ENCODE data around the gene AZIN2.

- TF ChIP-seq, protein P1, sequence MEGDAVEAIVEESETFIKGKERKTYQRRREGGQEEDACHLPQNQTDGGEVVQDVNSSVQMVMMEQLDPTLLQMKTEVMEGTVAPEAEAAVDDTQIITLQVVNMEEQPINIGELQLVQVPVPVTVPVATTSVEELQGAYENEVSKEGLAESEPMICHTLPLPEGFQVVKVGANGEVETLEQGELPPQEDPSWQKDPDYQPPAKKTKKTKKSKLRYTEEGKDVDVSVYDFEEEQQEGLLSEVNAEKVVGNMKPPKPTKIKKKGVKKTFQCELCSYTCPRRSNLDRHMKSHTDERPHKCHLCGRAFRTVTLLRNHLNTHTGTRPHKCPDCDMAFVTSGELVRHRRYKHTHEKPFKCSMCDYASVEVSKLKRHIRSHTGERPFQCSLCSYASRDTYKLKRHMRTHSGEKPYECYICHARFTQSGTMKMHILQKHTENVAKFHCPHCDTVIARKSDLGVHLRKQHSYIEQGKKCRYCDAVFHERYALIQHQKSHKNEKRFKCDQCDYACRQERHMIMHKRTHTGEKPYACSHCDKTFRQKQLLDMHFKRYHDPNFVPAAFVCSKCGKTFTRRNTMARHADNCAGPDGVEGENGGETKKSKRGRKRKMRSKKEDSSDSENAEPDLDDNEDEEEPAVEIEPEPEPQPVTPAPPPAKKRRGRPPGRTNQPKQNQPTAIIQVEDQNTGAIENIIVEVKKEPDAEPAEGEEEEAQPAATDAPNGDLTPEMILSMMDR (conservative IDR thresholded peaks at IDR 0.05; ENCODE audit: low read length), result no peak
- TF ChIP-seq EZH2phosphoT487 (IDR thresholded peaks at IDR 0.05; ENCODE audit: borderline replicate concordance), result no peak
These were observed 51.6 kb downstream of the AZIN2 start for GRCh38 chr1:33132549-33132948.
